Esophagus muscularis mucosa (tissue), 4 donors: ENCODE measurements around the gene ALOX12B. TPM values are rescaled to one million over a fixed set of nuclear protein-coding genes. Genes with fewer than 3 reads are reported as not detected.
A peak's percentile ranks its signal among the peaks of the same experiment; 100 is the strongest.

ENCODE experiments used
- DNase-seq: peaks from one replicate; pipeline ENCODE4 v3.0.0-alpha.2; 2017; ENCODE audit errors: extremely low spot score
- H3K27ac ChIP-seq, 4 donors: fragments of 200-600 bp; sonication (generic); replicated peaks in 1 of 4; 1 replicate in 3 of 4; 2 replicates in 1 of 4; pipeline ENCODE4 v1.5.1; 2016 to 2019; ENCODE audit warnings: mild to moderate bottlenecking in 1 of 4
- H3K27me3 ChIP-seq, 4 donors: fragments of 200-600 bp; sonication (generic); one replicate each; pipeline versions ENCODE4 v1.5.1 to v1.6.0; 2016 to 2019
- H3K36me3 ChIP-seq, 4 donors: fragments of 200-600 bp; sonication (generic); one replicate each; pipeline ENCODE4 v1.5.1; 2016 to 2019
- H3K4me1 ChIP-seq, 4 donors: fragments of 200-600 bp; sonication (generic); one replicate each; pipeline ENCODE4 v1.5.1; 2016 to 2019
- H3K4me3 ChIP-seq, 4 donors: fragments of 200-600 bp; sonication (generic); 1 replicate in 2 of 4; 2 replicates in 2 of 4; pipeline ENCODE4 v1.5.1; 2016 to 2019; ENCODE audit warnings: mild to moderate bottlenecking in 4 of 4, moderate library complexity in 1 of 4
- H3K9me3 ChIP-seq, 4 donors: fragments of 200-600 bp; sonication (generic); 1 replicate in 3 of 4; 2 replicates in 1 of 4; pipeline ENCODE4 v1.5.1; 2016 to 2019
- EP300 ChIP-seq: sonication (generic); formaldehyde crosslinking; IDR thresholded peaks from one replicate; pipeline ENCODE4 v1.6.1; 2017; ENCODE audit warnings: antibody characterized with exemption
- POLR2A ChIP-seq: fragments of 450-650 bp; IDR thresholded peaks from one replicate; pipeline ENCODE4 v1.6.1; 2017; ENCODE audit warnings: antibody characterized with exemption, moderate library complexity, mild to moderate bottlenecking, low read depth
- POLR2AphosphoS5 ChIP-seq, 2 donors: sonication (generic); formaldehyde crosslinking; IDR thresholded peaks; one replicate each; pipeline ENCODE4 v1.6.1; 2017; ENCODE audit warnings: antibody characterized with exemption in 2 of 2
- WGBS: methylation state at CpG from one replicate; pipeline ENCODE4 v1.1.5; 2018; 5-methylcytosine and 5-hydroxymethylcytosine counted together
- intact Hi-C: fragments of 100-400 bp; cut with DNase I; formaldehyde crosslinking; loops from one replicate; pipeline ENCODE4 v1.15.1; 2023
- total RNA-seq, 4 donors: library from RNA; depleted of rRNA; stranded (reverse); fragments of >200 nt; gene quantifications; one replicate each; pipeline versions ENCODE4 v1.1.0 to v1.2.1, GENCODE V29; 2016
- TF ChIP-seq, protein P1 (sequence below), 3 experiments: fragments of 200-600 bp in 2 of 3; fragments of 450-650 bp in 1 of 3; sonication (generic) in 2 of 3; IDR thresholded peaks; one replicate each; pipeline ENCODE4 v1.5.1; 2017 to 2019; ENCODE audit warnings: antibody characterized with exemption in 3 of 3, mild to moderate bottlenecking in 2 of 3, moderate library complexity in 1 of 3

The ALOX12B gene
- total RNA-seq, 4 donors from 2014 or later, result not detected

DNA sequence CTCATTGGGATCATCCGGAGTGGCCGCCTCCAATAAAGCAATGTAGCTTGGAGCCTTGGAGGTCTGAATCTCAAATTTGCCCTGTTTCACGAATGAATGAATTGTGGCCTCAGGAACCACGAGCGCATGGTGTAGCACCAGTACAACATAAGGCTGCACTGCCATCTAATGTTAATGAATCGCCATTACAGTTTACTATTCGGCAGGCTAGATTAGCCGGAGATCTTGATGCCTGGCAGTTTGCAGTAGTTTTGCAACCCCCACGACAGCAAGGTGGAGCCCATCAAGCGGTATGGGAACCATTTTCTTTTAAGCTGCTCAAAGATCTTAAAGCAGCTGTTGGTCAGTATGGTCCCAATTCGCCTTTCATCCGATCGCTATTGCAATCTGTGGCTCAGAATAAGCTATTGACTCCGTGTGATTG, 29.8 kb downstream of the ALOX12B start:
- Histone ChIP-seq H3K27me3 (peaks cover 3 to 74% (median 29%) of the 10 kb centered on the region in 4 donors), H3K4me3 (no peak overlapping the region), H3K9me3 (no peaks in the 10 kb centered on the region), H3K36me3 (no peaks in the 10 kb centered on the region), H3K4me1 (peaks cover 5 to 17% (median 11%) of the 10 kb centered on the region in 4 donors), H3K27ac (no peak overlapping the region)
- intact Hi-C loops, result loop anchor here (5.0 kb wide), 3 partner anchors 65 to 195 kb away; no protein-coding TSS in a partner anchor
- WGBS, result 14% methylated on average over 11 of the region's 14 CpGs
- DNase-seq, result no peak
- TF ChIP-seq POLR2A (no peak), POLR2AphosphoS5 (IDR thresholded peaks at IDR 0.05) (peak in 1 of 2 donors; percentile 17), EP300 (no peak)
- TF ChIP-seq, protein P1, sequence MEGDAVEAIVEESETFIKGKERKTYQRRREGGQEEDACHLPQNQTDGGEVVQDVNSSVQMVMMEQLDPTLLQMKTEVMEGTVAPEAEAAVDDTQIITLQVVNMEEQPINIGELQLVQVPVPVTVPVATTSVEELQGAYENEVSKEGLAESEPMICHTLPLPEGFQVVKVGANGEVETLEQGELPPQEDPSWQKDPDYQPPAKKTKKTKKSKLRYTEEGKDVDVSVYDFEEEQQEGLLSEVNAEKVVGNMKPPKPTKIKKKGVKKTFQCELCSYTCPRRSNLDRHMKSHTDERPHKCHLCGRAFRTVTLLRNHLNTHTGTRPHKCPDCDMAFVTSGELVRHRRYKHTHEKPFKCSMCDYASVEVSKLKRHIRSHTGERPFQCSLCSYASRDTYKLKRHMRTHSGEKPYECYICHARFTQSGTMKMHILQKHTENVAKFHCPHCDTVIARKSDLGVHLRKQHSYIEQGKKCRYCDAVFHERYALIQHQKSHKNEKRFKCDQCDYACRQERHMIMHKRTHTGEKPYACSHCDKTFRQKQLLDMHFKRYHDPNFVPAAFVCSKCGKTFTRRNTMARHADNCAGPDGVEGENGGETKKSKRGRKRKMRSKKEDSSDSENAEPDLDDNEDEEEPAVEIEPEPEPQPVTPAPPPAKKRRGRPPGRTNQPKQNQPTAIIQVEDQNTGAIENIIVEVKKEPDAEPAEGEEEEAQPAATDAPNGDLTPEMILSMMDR (IDR thresholded peaks at IDR 0.05), result peak; percentile 76 to 82 (median 77)

DNA sequence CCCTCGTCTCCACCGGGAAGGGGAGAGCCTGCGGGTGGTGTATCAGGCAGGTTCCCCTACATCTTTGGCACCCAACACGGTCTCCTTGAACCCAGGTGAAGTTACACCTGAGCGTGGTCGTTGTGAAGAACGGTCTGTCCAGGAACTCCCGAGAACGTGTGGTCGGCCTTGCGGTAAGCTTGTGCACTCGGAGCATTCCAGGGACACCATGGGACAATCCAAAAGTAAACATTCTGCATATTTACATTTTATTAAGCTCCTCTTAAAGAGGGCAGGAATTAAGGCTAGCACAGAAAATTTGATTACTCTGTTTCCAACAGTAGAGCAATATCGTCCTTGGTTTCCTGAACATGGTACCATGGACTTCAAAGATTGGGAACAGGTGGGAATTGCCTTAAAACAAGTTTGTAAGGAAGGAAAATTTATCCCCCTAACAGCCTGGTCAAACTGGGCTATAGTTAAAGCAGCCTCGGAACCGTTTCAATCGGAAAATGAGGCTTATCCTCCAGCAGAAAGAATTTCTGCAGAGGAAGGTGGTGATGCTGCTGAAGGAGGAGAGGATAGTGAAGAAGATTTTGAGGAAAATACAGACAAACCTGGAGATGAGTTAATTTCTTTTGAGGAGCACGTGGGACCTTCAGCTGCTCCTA, 30.4 kb downstream of the ALOX12B start:
- 76% methylated on average over 17 of the region's 17 CpGs for WGBS
- intact Hi-C loops, result loop anchor here (5.0 kb wide), 3 partner anchors 65 to 195 kb away; no protein-coding TSS in a partner anchor
- Histone ChIP-seq H3K36me3 (no peaks in the 10 kb centered on the region), H3K27ac (no peak overlapping the region), H3K4me1 (peaks cover under 1 to 11% (median 7%) of the 10 kb centered on the region in 4 donors), H3K4me3 (no peak overlapping the region), H3K27me3 (peaks cover 3 to 68% (median 23%) of the 10 kb centered on the region in 4 donors), H3K9me3 (no peaks in the 10 kb centered on the region)
- TF ChIP-seq, protein P1 (IDR thresholded peaks at IDR 0.05), result no peak
- TF ChIP-seq POLR2A (no peak), EP300 (no peak), POLR2AphosphoS5 (IDR thresholded peaks at IDR 0.05) (no peak)
- no peak for DNase-seq

DNA sequence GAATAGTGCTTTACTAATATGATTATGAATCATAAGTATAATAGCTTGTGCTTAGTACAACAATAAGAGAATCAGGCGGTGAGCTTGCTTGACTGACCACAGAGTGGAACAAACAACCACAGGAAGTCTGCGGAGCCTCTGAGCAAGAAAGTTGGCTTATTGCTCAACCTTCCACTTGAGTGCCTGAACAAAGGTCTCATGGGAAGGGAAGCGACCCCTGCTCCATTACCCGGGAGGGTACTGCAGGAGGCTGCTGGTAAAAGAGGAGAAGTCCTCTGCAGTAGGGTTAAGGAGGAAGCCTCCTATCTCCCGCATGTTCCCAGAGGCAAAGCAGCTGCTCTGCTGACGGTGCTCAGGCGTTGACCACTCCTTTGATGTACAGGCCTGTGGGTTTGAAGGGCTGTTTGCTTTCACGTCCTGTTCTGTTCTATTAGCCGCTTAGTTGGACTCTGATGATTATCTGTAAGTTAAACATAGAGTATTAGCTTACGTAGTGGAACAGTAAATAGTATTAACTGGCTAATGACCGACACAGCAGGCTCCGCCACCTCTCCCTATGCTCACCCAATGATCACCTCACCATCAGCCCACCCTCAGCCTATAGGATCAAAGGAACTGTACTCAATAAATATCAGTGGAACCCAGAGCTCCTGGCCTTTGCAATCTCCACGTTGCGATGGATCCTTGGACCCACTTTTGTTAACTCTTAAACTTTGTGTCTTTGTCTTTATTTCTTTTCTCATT, 31.1 kb downstream of the ALOX12B start:
- H3K27ac ChIP-seq, result no peak overlapping the region
- no peaks in the 10 kb centered on the region for H3K36me3 ChIP-seq
- peaks cover 3 to 61% (median 16%) of the 10 kb centered on the region in 4 donors for H3K27me3 ChIP-seq
- 55% methylated on average over 14 of the region's 14 CpGs for WGBS
- H3K4me1 ChIP-seq, result peaks cover 0 to 8% (median 6%) of the 10 kb centered on the region in 4 donors
- TF ChIP-seq EP300 (no peak), POLR2A (no peak), POLR2AphosphoS5 (IDR thresholded peaks at IDR 0.05) (no peak)
- TF ChIP-seq, protein P1 (IDR thresholded peaks at IDR 0.05), result no peak
- intact Hi-C loops, result loop anchor here (5.0 kb wide), 3 partner anchors 64 to 194 kb away; no protein-coding TSS in a partner anchor
- no peaks in the 10 kb centered on the region for H3K9me3 ChIP-seq
- no peak for DNase-seq
- H3K4me3 ChIP-seq, result no peak overlapping the region

DNA sequence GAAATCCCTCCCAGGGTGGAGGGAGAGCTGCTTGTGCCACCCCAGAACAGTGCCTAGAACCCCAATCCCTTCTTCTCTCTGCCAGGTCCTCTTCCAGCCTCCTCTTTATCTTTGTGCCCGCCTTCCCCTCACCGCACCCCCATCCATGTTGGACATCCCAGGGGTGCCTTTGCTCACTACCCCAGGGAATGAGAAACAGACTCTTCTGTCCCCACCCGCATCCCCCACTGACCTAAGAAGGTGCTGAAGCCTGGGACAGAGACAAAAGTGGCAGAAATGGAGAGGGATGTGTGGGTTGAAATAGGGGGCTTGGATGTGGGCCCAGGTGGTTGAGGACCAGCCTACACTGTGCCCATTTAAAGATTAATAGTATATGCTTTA, 31.7 kb downstream of the ALOX12B start:
- no peak for DNase-seq
- H3K36me3 ChIP-seq, result no peaks in the 10 kb centered on the region
- peaks cover 3 to 55% (median 12%) of the 10 kb centered on the region in 4 donors for H3K27me3 ChIP-seq
- H3K4me1 ChIP-seq, result peaks cover 0 to 8% (median 6%) of the 10 kb centered on the region in 4 donors
- TF ChIP-seq EP300 (no peak), POLR2AphosphoS5 (IDR thresholded peaks at IDR 0.05) (no peak), POLR2A (no peak)
- TF ChIP-seq, protein P1 (IDR thresholded peaks at IDR 0.05), result no peak
- 82% methylated on average over 3 of the region's 3 CpGs for WGBS
- no peak overlapping the region for H3K27ac ChIP-seq
- no peak overlapping the region for H3K4me3 ChIP-seq
- intact Hi-C loops, result loop anchor here (5.0 kb wide), 3 partner anchors 64 to 194 kb away; no protein-coding TSS in a partner anchor
- no peaks in the 10 kb centered on the region for H3K9me3 ChIP-seq
